GM18508 (cell line): ENCODE measurements around the gene CTLA4.

Experiments
- ATAC-seq: cut with Tn5 transposase; IDR thresholded peaks from one replicate; pipeline ENCODE4 v1.9.1; 2021; ENCODE audit warnings: moderate number of reproducible peaks; ENCODE audit not compliant: insufficient read depth, unreplicated experiment

Gene CTLA4

GRCh38 chr2:203867561-203868200, at the start of gene CTLA4:
CTLA4 (plus strand) TSS chr2:203867771; CDS start chr2:203867943, 172 bp downstream.
- no peak for ATAC-seq

GRCh38 chr2:203818656-203819055, 48.9 kb upstream of the CTLA4 start:
- no peak for ATAC-seq

- no peak for ATAC-seq
Observed at GRCh38 chr2:203819434-203820133, 48.0 kb upstream of the CTLA4 start.

GRCh38 chr2:203820969-203821368, 46.6 kb upstream of the CTLA4 start:
- ATAC-seq = peak; percentile 83

GRCh38 chr2:203822240-203822639, 45.3 kb upstream of the CTLA4 start:
- no peak for ATAC-seq

- no peak for ATAC-seq
Observed at GRCh38 chr2:203823173-203823572, 44.4 kb upstream of the CTLA4 start.

- no peak for ATAC-seq
Observed at GRCh38 chr2:203824057-203824456, 43.5 kb upstream of the CTLA4 start.

GRCh38 chr2:203824603-203825002, 43.0 kb upstream of the CTLA4 start:
- no peak for ATAC-seq

- ATAC-seq = no peak
Observed at GRCh38 chr2:203826704-203827103, 40.9 kb upstream of the CTLA4 start.

GRCh38 chr2:203830304-203831055, 37.1 kb upstream of the CTLA4 start:
- ATAC-seq = no peak

GRCh38 chr2:203835420-203835819, 32.2 kb upstream of the CTLA4 start:
- ATAC-seq = no peak

- no peak for ATAC-seq
Observed at GRCh38 chr2:203835892-203836800, 31.4 kb upstream of the CTLA4 start.

- ATAC-seq = no peak
Observed at GRCh38 chr2:203840655-203841205, 26.8 kb upstream of the CTLA4 start.

- no peak for ATAC-seq
Observed at GRCh38 chr2:203841654-203842053, 25.9 kb upstream of the CTLA4 start.

- no peak for ATAC-seq
Observed at GRCh38 chr2:203842373-203842772, 25.2 kb upstream of the CTLA4 start.

GRCh38 chr2:203846490-203847105, 21.0 kb upstream of the CTLA4 start:
- no peak for ATAC-seq

GRCh38 chr2:203849010-203849409, 18.6 kb upstream of the CTLA4 start:
- ATAC-seq = no peak

- ATAC-seq = no peak
Observed at GRCh38 chr2:203852760-203853159, 14.8 kb upstream of the CTLA4 start.

GRCh38 chr2:203853271-203853670, 14.3 kb upstream of the CTLA4 start:
- no peak for ATAC-seq

- ATAC-seq = no peak
Observed at GRCh38 chr2:203853722-203854121, 13.8 kb upstream of the CTLA4 start.
